Stimulated activated CD8-positive, alpha-beta memory T cell treated with anti-CD3 and anti-CD28 coated beads, Interleukin-15, amount 100 ng/mL, for 24 hours (primary cell): ENCODE measurements around the gene CCR6.

Source experiments
- DNase-seq: peaks from one replicate; pipeline ENCODE4 v3.0.0-alpha.2; 2020; ENCODE audit warnings: low read depth

The CCR6 gene

GRCh38 chr6:167098825-167099225 lies 24.1 kb upstream of the CCR6 start:
- no peak for DNase-seq

- no peak for DNase-seq
Measured at GRCh38 chr6:167099707-167100106, 23.2 kb upstream of the CCR6 start.

GRCh38 chr6:167100241-167100674 lies 22.6 kb upstream of the CCR6 start:
- no peak for DNase-seq

GRCh38 chr6:167102318-167102717 lies 20.6 kb upstream of the CCR6 start:
- DNase-seq: no peak

- DNase-seq: no peak
Measured at GRCh38 chr6:167103041-167103891, 19.6 kb upstream of the CCR6 start.

- no peak for DNase-seq
Measured at GRCh38 chr6:167104388-167104787, 18.5 kb upstream of the CCR6 start.

GRCh38 chr6:167105060-167105459 lies 17.8 kb upstream of the CCR6 start:
- no peak for DNase-seq

- DNase-seq: no peak
Measured at GRCh38 chr6:167106406-167106805, 16.5 kb upstream of the CCR6 start.

GRCh38 chr6:167107787-167108186 lies 15.1 kb upstream of the CCR6 start:
- no peak for DNase-seq

- no peak for DNase-seq
Measured at GRCh38 chr6:167108278-167108677, 14.6 kb upstream of the CCR6 start.

GRCh38 chr6:167109651-167110050 lies 13.2 kb upstream of the CCR6 start:
- no peak for DNase-seq

- DNase-seq: no peak
Measured at GRCh38 chr6:167111597-167111996, 11.3 kb upstream of the CCR6 start.

GRCh38 chr6:167112421-167112820 lies 10.5 kb upstream of the CCR6 start:
- DNase-seq: no peak

- no peak for DNase-seq
Measured at GRCh38 chr6:167113047-167113754, 9.7 kb upstream of the CCR6 start.

GRCh38 chr6:167113935-167114910 lies 8.7 kb upstream of the CCR6 start:
- DNase-seq: no peak

- no peak for DNase-seq
Measured at GRCh38 chr6:167115054-167115453, 7.8 kb upstream of the CCR6 start.

GRCh38 chr6:167116109-167116837 lies 6.6 kb upstream of the CCR6 start:
- DNase-seq: no peak

- DNase-seq: no peak
Measured at GRCh38 chr6:167116838-167117228, 6.1 kb upstream of the CCR6 start.

GRCh38 chr6:167118006-167118405 lies 4.9 kb upstream of the CCR6 start:
- no peak for DNase-seq

GRCh38 chr6:167118839-167119238 lies 4.1 kb upstream of the CCR6 start:
- DNase-seq: no peak
